Panc1 (cell line): ENCODE measurements around the gene NUP210.

Experiments used
- CTCF ChIP-seq: fragments of 450-650 bp; IDR thresholded peaks from 2 replicates; pipeline ENCODE4 v1.5.1; 2017; ENCODE audit warnings: mild to moderate bottlenecking
- POLR2AphosphoS5 ChIP-seq: IDR thresholded peaks from 2 replicates; pipeline ENCODE4 v1.6.1; 2012; ENCODE audit warnings: mild to moderate bottlenecking, low read depth, low read length, moderate library complexity
- REST ChIP-seq, 2 experiments: IDR thresholded peaks; 2 replicates each; pipeline ENCODE4 v1.6.1; 2011 to 2012; ENCODE audit warnings: low read depth in 2 of 2, control low read depth in 1 of 2, low read length in 1 of 2, mild to moderate bottlenecking in 1 of 2, moderate library complexity in 1 of 2; ENCODE audit not compliant: insufficient read depth in 1 of 2

- no peak for TF ChIP-seq POLR2AphosphoS5
- TF ChIP-seq CTCF: no peak
- TF ChIP-seq REST (IDR thresholded peaks at IDR 0.05; ENCODE audit: insufficient read depth in 1 of 2, low read depth in 2 of 2, low read length in 1 of 2): no peak
These were observed 139.9 kb downstream of the NUP210 start for GRCh38 chr3:13280122-13280790.
